A549 (cell line): ENCODE measurements around the gene MDGA2. TPM values are rescaled to one million over a fixed set of nuclear protein-coding genes. Genes with fewer than 3 reads are reported as not detected.

Experiments used
- ATAC-seq, 2 experiments: fragments of 200-7000 bp in 1 of 2; fragments of >200 bp in 1 of 2; cut with Nextera tagmentation in 1 of 2; cut with Tn5 transposase in 1 of 2; 3 replicates each; pipeline versions ENCODE4 v1.8.0 to v1.9.1; 2018 to 2020; ENCODE audit warnings: mild to moderate bottlenecking in 1 of 2, moderate library complexity in 1 of 2
- CTCF ChIA-PET: fragments of 300-600 bp; sonication (Branson Sonifier 250); formaldehyde crosslinking; extraction: SDS; loops from one replicate; lab custom pipeline; 2021; ENCODE audit warnings: antibody characterized with exemption, inconsistent platforms; lab: Yijun Ruan, JAX
- POLR2A ChIA-PET: fragments of 350-600 bp; formaldehyde crosslinking; extraction: SDS; loops from one replicate; lab custom pipeline; 2021; ENCODE audit warnings: antibody characterized with exemption, inconsistent platforms; lab: Yijun Ruan, JAX
- DNase-seq, 2 experiments: peaks; one replicate each; pipeline versions ENCODE4 v3.0.0 to v3.0.0-alpha.2; 2011 to 2016; ENCODE audit warnings: low read depth in 1 of 2, low spot score in 1 of 2
- FAIRE-seq: peaks from 2 replicates; lab custom pipeline; 2011; peaks lifted over from hg19 to GRCh38; lab: Jason Lieb, UNC
- H3K27ac ChIP-seq, 2 experiments: fragments of >200 bp; sonication (Bioruptor Twin); formaldehyde crosslinking; 3 replicates each; pipeline ENCODE4 v1.5.1; 2016 to 2017
- H3K4me1 ChIP-seq: fragments of >200 bp; sonication (Bioruptor Twin); formaldehyde crosslinking; 3 replicates; pipeline ENCODE4 v1.6.1; 2016
- H3K4me2 ChIP-seq: fragments of >200 bp; sonication (Bioruptor Twin); formaldehyde crosslinking; 3 replicates; pipeline ENCODE4 v1.6.1; 2016
- H3K4me3 ChIP-seq: fragments of >200 bp; sonication (Bioruptor Twin); formaldehyde crosslinking; 3 replicates; pipeline ENCODE4 v1.5.1; 2016
- H3K9me3 ChIP-seq: fragments of >200 bp; sonication (Bioruptor Twin); formaldehyde crosslinking; 3 replicates; pipeline ENCODE4 v1.6.1; 2016
- CHD2 ChIP-seq: fragments of 150-350 bp; IDR thresholded peaks from 2 replicates; pipeline ENCODE4 v1.6.1; 2014; ENCODE audit warnings: low read length; ENCODE audit not compliant: partially characterized antibody
- E2F6 ChIP-seq: IDR thresholded peaks from 2 replicates; pipeline ENCODE4 v1.6.1; 2012; ENCODE audit warnings: low read depth, borderline replicate concordance
- EHMT2 ChIP-seq: fragments of 200-600 bp; sonication (generic); IDR thresholded peaks from 2 replicates; pipeline ENCODE4 v1.6.1; 2016; ENCODE audit warnings: antibody characterized with exemption, low read depth, mild to moderate bottlenecking, moderate library complexity
- FOSL2 ChIP-seq, 2 experiments: fragments of 450-650 bp in 1 of 2; fragments of >200 bp in 1 of 2; sonication (Bioruptor Twin) in 1 of 2; formaldehyde crosslinking; IDR thresholded peaks; 2 replicates each; pipeline versions ENCODE4 v1.5.0 to v1.6.1; 2016 to 2020; ENCODE audit warnings: mild to moderate bottlenecking in 1 of 2, moderate library complexity in 1 of 2
- GATA3 ChIP-seq: IDR thresholded peaks from 2 replicates; pipeline ENCODE4 v1.6.1; 2012; ENCODE audit warnings: borderline replicate concordance
- HES2 ChIP-seq: fragments of >200 bp; sonication (Bioruptor Twin); formaldehyde crosslinking; IDR thresholded peaks from 2 replicates; pipeline ENCODE4 v1.6.1; 2016
- HOXB13 ChIP-seq: fragments of 250-450 bp; sonication (Bioruptor Pico); IDR thresholded peaks from 2 replicates; pipeline ENCODE4 v1.5.0; 2020; ENCODE audit warnings: low read depth, mild to moderate bottlenecking, moderate library complexity
- JUN ChIP-seq, 2 experiments: fragments of >200 bp; sonication (Bioruptor Twin); formaldehyde crosslinking; IDR thresholded peaks; 2 replicates in 1 of 2; 3 replicates in 1 of 2; pipeline ENCODE4 v1.6.1; 2016 to 2017
- KDM5A ChIP-seq: fragments of 200-600 bp; sonication (generic); IDR thresholded peaks from 2 replicates; pipeline ENCODE4 v1.6.1; 2016; ENCODE audit warnings: antibody characterized with exemption, mild to moderate bottlenecking
- MYC ChIP-seq: IDR thresholded peaks from 2 replicates; pipeline ENCODE4 v1.6.1; 2012; ENCODE audit warnings: mild to moderate bottlenecking, inconsistent platforms, low read length, improper control_type of control experiment, borderline replicate concordance
- NR3C1 ChIP-seq: fragments of >200 bp; sonication (Bioruptor Twin); formaldehyde crosslinking; IDR thresholded peaks from 3 replicates; pipeline ENCODE4 v1.6.1; 2017
- RFX5 ChIP-seq: fragments of 450-650 bp; IDR thresholded peaks from 2 replicates; pipeline ENCODE4 v1.7.1; 2014; ENCODE audit warnings: antibody characterized with exemption, mild to moderate bottlenecking, moderate library complexity
- TP53 ChIP-seq: fragments of 250-450 bp; sonication (Bioruptor Pico); IDR thresholded peaks from 2 replicates; pipeline ENCODE4 v1.5.0; 2021; ENCODE audit warnings: mild to moderate bottlenecking, moderate library complexity
- ZC3H11A ChIP-seq: fragments of 450-650 bp; IDR thresholded peaks from 2 replicates; pipeline ENCODE4 v1.6.1; 2014; ENCODE audit warnings: antibody characterized with exemption, mild to moderate bottlenecking
- polyA plus RNA-seq, 4 experiments: library from polyadenylated mRNA; depleted of rRNA in 3 of 4; stranded (reverse); fragments of >200 nt; fragmentation: RNase III in 1 of 4; extraction: RNeasy Plus Mini Kit Qiagen cat#74134 plus additional on column Dnase treatment in 1 of 4; gene quantifications; 2 replicates in 3 of 4; 3 replicates in 1 of 4; pipeline ENCODE4 v1.2.3, GENCODE V29; 2011 to 2017
- small RNA-seq, 6 experiments: library from RNA; depleted of rRNA; stranded (forward); fragments of <200 nt; gene quantifications; one replicate each; pipeline ENCODE3, GENCODE V24; 2012
- TF ChIP-seq, protein P1 (sequence below): fragments of 200-600 bp; sonication (generic); IDR thresholded peaks from 2 replicates; pipeline ENCODE4 v1.6.1; 2016; ENCODE audit warnings: antibody characterized with exemption, mild to moderate bottlenecking, moderate library complexity
- TF ChIP-seq, protein P2 (sequence below): IDR thresholded peaks from 2 replicates; pipeline ENCODE4 v1.6.1; 2012

MDGA2 gene
- polyA plus RNA-seq, 2 of the 4 experiments (the other 2 are of a cell fraction): 0.08 to 0.12 TPM

DNA sequence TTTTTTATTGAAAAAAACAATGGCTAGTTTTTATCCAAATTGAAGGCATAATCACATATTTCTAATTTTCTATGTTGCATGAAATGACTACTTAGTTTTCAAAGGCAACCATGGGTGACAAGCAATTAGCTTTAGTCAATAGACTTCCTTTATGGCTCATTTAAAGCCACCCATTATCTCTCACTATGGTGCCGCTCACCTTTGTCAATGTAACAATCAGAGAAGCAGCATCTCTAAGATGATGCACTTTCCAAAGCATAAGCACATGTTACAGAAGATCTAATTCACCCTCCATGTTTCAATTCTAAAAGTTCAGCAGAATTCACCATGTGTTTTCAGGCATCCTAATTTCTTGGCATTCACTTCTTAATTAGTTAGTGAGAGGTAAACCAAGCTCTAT is 857.3 kb downstream of the MDGA2 start (continued):
- TF ChIP-seq KDM5A: no peak
- no peak for TF ChIP-seq E2F6
- no peak for TF ChIP-seq RFX5
- TF ChIP-seq HOXB13 (CRISPR knock-in tag): no peak
- TF ChIP-seq NR3C1: no peak
- no peak for TF ChIP-seq CHD2
- no peak for TF ChIP-seq MYC

DNA sequence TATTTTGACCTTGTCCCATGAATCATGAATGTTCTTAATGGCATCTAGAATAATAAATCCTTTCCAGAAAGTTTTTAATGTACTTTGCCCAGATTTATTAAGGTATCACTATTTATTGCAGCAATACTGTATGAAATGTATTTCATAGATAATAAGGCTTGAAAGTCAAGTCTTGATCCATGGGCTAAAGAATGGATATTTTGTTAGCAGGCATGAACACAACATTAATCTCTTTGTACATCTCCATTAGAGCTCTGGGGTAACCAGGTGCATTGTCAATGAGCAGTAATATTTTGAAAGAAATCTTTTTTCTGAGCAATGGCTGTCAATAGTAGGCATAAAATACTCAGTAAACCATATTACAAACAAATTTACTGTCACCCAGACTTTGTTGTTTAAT is 882.3 kb downstream of the MDGA2 start:
- CTCF ChIA-PET: no interaction called here
- no peak for ATAC-seq
- no peak overlapping the region for H3K4me3 ChIP-seq
- H3K4me2 ChIP-seq: no peak overlapping the region
- FAIRE-seq: no peak
- TF ChIP-seq, protein P1, sequence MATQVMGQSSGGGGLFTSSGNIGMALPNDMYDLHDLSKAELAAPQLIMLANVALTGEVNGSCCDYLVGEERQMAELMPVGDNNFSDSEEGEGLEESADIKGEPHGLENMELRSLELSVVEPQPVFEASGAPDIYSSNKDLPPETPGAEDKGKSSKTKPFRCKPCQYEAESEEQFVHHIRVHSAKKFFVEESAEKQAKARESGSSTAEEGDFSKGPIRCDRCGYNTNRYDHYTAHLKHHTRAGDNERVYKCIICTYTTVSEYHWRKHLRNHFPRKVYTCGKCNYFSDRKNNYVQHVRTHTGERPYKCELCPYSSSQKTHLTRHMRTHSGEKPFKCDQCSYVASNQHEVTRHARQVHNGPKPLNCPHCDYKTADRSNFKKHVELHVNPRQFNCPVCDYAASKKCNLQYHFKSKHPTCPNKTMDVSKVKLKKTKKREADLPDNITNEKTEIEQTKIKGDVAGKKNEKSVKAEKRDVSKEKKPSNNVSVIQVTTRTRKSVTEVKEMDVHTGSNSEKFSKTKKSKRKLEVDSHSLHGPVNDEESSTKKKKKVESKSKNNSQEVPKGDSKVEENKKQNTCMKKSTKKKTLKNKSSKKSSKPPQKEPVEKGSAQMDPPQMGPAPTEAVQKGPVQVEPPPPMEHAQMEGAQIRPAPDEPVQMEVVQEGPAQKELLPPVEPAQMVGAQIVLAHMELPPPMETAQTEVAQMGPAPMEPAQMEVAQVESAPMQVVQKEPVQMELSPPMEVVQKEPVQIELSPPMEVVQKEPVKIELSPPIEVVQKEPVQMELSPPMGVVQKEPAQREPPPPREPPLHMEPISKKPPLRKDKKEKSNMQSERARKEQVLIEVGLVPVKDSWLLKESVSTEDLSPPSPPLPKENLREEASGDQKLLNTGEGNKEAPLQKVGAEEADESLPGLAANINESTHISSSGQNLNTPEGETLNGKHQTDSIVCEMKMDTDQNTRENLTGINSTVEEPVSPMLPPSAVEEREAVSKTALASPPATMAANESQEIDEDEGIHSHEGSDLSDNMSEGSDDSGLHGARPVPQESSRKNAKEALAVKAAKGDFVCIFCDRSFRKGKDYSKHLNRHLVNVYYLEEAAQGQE: no peak
- TF ChIP-seq HES2 (no peak), NR3C1 (no peak), TP53 (no peak), EHMT2 (no peak), GATA3 (no peak), FOSL2 (IDR thresholded peaks at IDR 0.05) (no peak), FOSL2 (CRISPR knock-in tag; IDR thresholded peaks at IDR 0.05) (no peak), ZC3H11A (no peak), E2F6 (no peak), JUN (IDR thresholded peaks at IDR 0.05) (no peak)
- TF ChIP-seq, protein P2, sequence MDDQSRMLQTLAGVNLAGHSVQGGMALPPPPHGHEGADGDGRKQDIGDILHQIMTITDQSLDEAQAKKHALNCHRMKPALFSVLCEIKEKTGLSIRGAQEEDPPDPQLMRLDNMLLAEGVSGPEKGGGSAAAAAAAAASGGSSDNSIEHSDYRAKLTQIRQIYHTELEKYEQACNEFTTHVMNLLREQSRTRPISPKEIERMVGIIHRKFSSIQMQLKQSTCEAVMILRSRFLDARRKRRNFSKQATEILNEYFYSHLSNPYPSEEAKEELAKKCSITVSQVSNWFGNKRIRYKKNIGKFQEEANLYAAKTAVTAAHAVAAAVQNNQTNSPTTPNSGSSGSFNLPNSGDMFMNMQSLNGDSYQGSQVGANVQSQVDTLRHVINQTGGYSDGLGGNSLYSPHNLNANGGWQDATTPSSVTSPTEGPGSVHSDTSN: no peak
- TF ChIP-seq, all 56 proteins: peak for 0
- Histone ChIP-seq H3K9me3 (no peaks in the 10 kb centered on the region), H3K4me1 (no peaks in the 10 kb centered on the region), H3K27ac (no peak overlapping the region)
- POLR2A ChIA-PET: no interaction called here
- no peak for DNase-seq

Small RNA genes within 50 kb of the gene (small RNA-seq; reads per million reads assigned to genes)
- 0 reads per million in 6 experiments for gene RF00402
